Liver (tissue), 9 donors: ENCODE results near the gene NDUFAF2. TPM values are rescaled to one million over a fixed set of nuclear protein-coding genes. Genes with fewer than 3 reads are reported as not detected.

ENCODE experiments used
- DNase-seq: peaks from one replicate; pipeline ENCODE4 v3.0.0-alpha.2; 2017; ENCODE audit warnings: low spot score
- H3K27ac ChIP-seq, 2 donors: one replicate each; pipeline ENCODE4 v1.7.0; 2013; ENCODE audit warnings: inconsistent platforms in 2 of 2, low read length in 2 of 2, control low read depth in 1 of 2, low read depth in 1 of 2, mild to moderate bottlenecking in 1 of 2
- H3K27me3 ChIP-seq, 4 donors: one replicate each; pipeline versions ENCODE4 v1.6.1 to v1.7.0; 2013; ENCODE audit warnings: low read length in 3 of 4, inconsistent platforms in 1 of 4, mild to moderate bottlenecking in 1 of 4, moderate library complexity in 1 of 4; ENCODE audit not compliant: control insufficient read depth in 4 of 4, insufficient read depth in 4 of 4
- H3K36me3 ChIP-seq, 4 donors: one replicate each; pipeline versions ENCODE4 v1.6.1 to v1.7.0; 2013; ENCODE audit warnings: low read length in 3 of 4, mild to moderate bottlenecking in 3 of 4, low read depth in 1 of 4, moderate library complexity in 1 of 4; ENCODE audit not compliant: control insufficient read depth in 4 of 4, insufficient read depth in 3 of 4
- H3K4me1 ChIP-seq, 4 donors: one replicate each; pipeline versions ENCODE4 v1.6.1 to v1.7.0; 2013; ENCODE audit warnings: low read length in 3 of 4, mild to moderate bottlenecking in 3 of 4, moderate library complexity in 1 of 4; ENCODE audit not compliant: control insufficient read depth in 4 of 4, insufficient read depth in 4 of 4
- H3K4me3 ChIP-seq, 3 donors: one replicate each; pipeline versions ENCODE4 v1.6.1 to v1.7.0; 2013; ENCODE audit warnings: low read length in 3 of 3, control low read depth in 1 of 3, low read depth in 1 of 3, mild to moderate bottlenecking in 1 of 3
- H3K9ac ChIP-seq, 2 donors: one replicate each; pipeline ENCODE4 v1.7.0; 2013; ENCODE audit warnings: low read length in 2 of 2, mild to moderate bottlenecking in 2 of 2, moderate library complexity in 2 of 2, control low read depth in 1 of 2, low read depth in 1 of 2
- H3K9me3 ChIP-seq, 4 donors: one replicate each; pipeline versions ENCODE4 v1.6.1 to v1.7.0; 2013; ENCODE audit warnings: low read length in 3 of 4; ENCODE audit not compliant: control insufficient read depth in 4 of 4
- ATF3 ChIP-seq: IDR thresholded peaks from 2 replicates; pipeline ENCODE4 v1.6.1; 2016; ENCODE audit warnings: antibody characterized with exemption
- CTCF ChIP-seq: fragments of 150-350 bp; IDR thresholded peaks from 2 replicates; pipeline ENCODE4 v1.5.1; 2017; ENCODE audit warnings: improper control_type of control experiment, low read depth, low read length; ENCODE audit not compliant: missing input control
- EGR1 ChIP-seq, 2 donors: IDR thresholded peaks; 2 replicates each; pipeline ENCODE4 v1.6.1; 2016 to 2018; ENCODE audit warnings: antibody characterized with exemption in 2 of 2, low read depth in 2 of 2
- FOXA2 ChIP-seq: IDR thresholded peaks from 2 replicates; pipeline ENCODE4 v1.6.1; 2016; ENCODE audit warnings: antibody characterized with exemption
- HNF4A ChIP-seq, 2 donors: conservative IDR thresholded peaks; 2 replicates each; pipeline ENCODE4 v1.6.1; 2016; ENCODE audit warnings: antibody characterized with exemption in 2 of 2, mild to moderate bottlenecking in 2 of 2
- HNF4G ChIP-seq: IDR thresholded peaks from 2 replicates; pipeline ENCODE4 v1.6.1; 2016; ENCODE audit warnings: antibody characterized with exemption
- JUND ChIP-seq, 2 donors: IDR thresholded peaks; 2 replicates each; pipeline ENCODE4 v1.6.1; 2016; ENCODE audit warnings: antibody characterized with exemption in 2 of 2
- RAD21 ChIP-seq, 2 donors: IDR thresholded peaks; 2 replicates each; pipeline ENCODE4 v1.6.1; 2016; ENCODE audit warnings: antibody characterized with exemption in 2 of 2, mild to moderate bottlenecking in 2 of 2
- RXRA ChIP-seq, 2 donors: IDR thresholded peaks; 2 replicates each; pipeline ENCODE4 v1.6.1; 2017 to 2018; ENCODE audit warnings: antibody characterized with exemption in 2 of 2, mild to moderate bottlenecking in 1 of 2
- SP1 ChIP-seq: IDR thresholded peaks from 2 replicates; pipeline ENCODE4 v1.6.1; 2018; ENCODE audit warnings: antibody characterized with exemption, mild to moderate bottlenecking
- TAF1 ChIP-seq: conservative IDR thresholded peaks from 2 replicates; pipeline ENCODE4 v1.6.1; 2016; ENCODE audit warnings: antibody characterized with exemption, mild to moderate bottlenecking
- YY1 ChIP-seq: IDR thresholded peaks from 2 replicates; pipeline ENCODE4 v1.6.1; 2016; ENCODE audit warnings: antibody characterized with exemption, mild to moderate bottlenecking
- ZBTB33 ChIP-seq: IDR thresholded peaks from 2 replicates; pipeline ENCODE4 v1.6.1; 2016; ENCODE audit warnings: antibody characterized with exemption
- WGBS: extraction: QIAGEN DNeasy Blood & Tissue Kit; methylation state at CpG from one replicate; pipeline ENCODE4 v1.1.7; 2013; 5-methylcytosine and 5-hydroxymethylcytosine counted together
- polyA plus RNA-seq, 2 donors: library from polyadenylated mRNA; stranded (reverse) in 1 of 2; unstranded in 1 of 2; fragments of 200-250 nt in 1 of 2; fragments of >200 nt in 1 of 2; fragmentation: Nextera tagmentation in 1 of 2; extraction: Ambion mirVana in 1 of 2; gene quantifications; one replicate each; pipeline versions ENCODE4 v1.2.1 to v1.2.3, GENCODE V29; 2013 to 2015
- total RNA-seq, 2 donors: library from RNA; depleted of rRNA; stranded (reverse); fragments of >200 nt; gene quantifications; one replicate each; pipeline ENCODE4 v1.2.3, GENCODE V29; 2014
- TF ChIP-seq, protein P1 (sequence below): IDR thresholded peaks from 2 replicates; pipeline ENCODE4 v1.6.1; 2016; ENCODE audit warnings: antibody characterized with exemption, mild to moderate bottlenecking
- donor health status: healthy.
- donor health status: healthy.
- donor health status: healthy.
- donor health status: healthy.
- donor health status: healthy.

Gene NDUFAF2
- total and polyA plus RNA-seq, 4 donors, result 4.3 to 21.3 (median 12.5) TPM

DNA sequence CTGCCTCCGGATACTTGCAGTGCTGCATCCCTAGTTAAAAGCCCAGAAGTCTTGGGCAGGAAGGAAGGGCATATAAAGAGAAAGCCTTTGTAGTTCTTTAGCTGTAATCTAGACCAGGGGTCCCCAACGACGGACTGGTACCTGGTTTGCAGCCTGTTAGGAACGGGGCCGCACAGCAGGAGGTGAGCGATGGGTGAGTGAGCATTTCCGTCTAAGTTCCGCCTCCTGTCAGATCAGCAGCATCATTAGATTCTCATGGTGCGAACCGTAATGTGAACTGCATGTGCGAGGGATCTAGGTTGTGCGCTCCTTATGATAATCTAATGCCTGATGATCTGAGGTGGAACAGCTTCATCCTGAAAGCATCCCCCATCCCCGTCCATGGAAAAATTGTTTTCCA, 218.9 kb downstream of the NDUFAF2 start:
- Histone ChIP-seq H3K27ac (no peak overlapping the region), H3K9me3 (no peaks in the 10 kb centered on the region), H3K27me3 (no peaks in the 10 kb centered on the region), H3K9ac (no peak overlapping the region), H3K36me3 (peaks cover 0 to 10% (median 2%) of the 10 kb centered on the region in 4 donors), H3K4me3 (no peak overlapping the region), H3K4me1 (peaks cover 6 to 20% (median 11%) of the 10 kb centered on the region in 4 donors)
- TF ChIP-seq CTCF (no peak), JUND (IDR thresholded peaks at IDR 0.05) (no peak), HNF4A (conservative IDR thresholded peaks at IDR 0.05) (no peak), RXRA (IDR thresholded peaks at IDR 0.05) (no peak), ATF3 (no peak), YY1 (no peak), RAD21 (IDR thresholded peaks at IDR 0.05) (no peak), ZBTB33 (no peak), FOXA2 (no peak), TAF1 (no peak), EGR1 (IDR thresholded peaks at IDR 0.05; ENCODE audit: low read depth in 2 of 2) (no peak), SP1 (no peak)
- TF ChIP-seq, protein P1, sequence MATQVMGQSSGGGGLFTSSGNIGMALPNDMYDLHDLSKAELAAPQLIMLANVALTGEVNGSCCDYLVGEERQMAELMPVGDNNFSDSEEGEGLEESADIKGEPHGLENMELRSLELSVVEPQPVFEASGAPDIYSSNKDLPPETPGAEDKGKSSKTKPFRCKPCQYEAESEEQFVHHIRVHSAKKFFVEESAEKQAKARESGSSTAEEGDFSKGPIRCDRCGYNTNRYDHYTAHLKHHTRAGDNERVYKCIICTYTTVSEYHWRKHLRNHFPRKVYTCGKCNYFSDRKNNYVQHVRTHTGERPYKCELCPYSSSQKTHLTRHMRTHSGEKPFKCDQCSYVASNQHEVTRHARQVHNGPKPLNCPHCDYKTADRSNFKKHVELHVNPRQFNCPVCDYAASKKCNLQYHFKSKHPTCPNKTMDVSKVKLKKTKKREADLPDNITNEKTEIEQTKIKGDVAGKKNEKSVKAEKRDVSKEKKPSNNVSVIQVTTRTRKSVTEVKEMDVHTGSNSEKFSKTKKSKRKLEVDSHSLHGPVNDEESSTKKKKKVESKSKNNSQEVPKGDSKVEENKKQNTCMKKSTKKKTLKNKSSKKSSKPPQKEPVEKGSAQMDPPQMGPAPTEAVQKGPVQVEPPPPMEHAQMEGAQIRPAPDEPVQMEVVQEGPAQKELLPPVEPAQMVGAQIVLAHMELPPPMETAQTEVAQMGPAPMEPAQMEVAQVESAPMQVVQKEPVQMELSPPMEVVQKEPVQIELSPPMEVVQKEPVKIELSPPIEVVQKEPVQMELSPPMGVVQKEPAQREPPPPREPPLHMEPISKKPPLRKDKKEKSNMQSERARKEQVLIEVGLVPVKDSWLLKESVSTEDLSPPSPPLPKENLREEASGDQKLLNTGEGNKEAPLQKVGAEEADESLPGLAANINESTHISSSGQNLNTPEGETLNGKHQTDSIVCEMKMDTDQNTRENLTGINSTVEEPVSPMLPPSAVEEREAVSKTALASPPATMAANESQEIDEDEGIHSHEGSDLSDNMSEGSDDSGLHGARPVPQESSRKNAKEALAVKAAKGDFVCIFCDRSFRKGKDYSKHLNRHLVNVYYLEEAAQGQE, result no peak
- no peak for DNase-seq
- WGBS, result 96% methylated on average over 13 of the region's 13 CpGs

DNA sequence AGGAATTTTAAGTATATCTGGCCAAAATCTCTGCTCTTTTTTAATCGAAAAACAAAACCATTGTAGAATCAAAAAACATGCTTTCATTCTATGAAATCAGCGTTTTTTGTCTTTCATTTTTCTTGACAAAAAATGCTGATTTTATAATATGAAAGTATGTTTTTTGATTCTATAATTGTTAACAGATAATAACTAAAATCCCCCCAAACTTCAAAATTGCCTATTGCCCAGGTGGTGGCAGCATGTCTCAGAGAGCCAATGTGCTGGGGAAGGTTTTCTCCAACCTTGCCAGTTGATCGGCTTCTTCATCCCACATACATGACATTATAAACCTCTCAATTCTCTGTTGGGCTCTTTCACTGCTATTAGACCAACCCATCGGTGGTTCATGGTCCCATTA, 222.4 kb downstream of the NDUFAF2 start:
- TF ChIP-seq RXRA (IDR thresholded peaks at IDR 0.05) (no peak), CTCF (peak; percentile 18), FOXA2 (no peak), YY1 (no peak), RAD21 (IDR thresholded peaks at IDR 0.05) (peak; percentile 66 to 69), HNF4G (no peak)
- DNase-seq, result no peak

More for the DNA sequence above, 222.4 kb downstream of the NDUFAF2 start:
- Histone ChIP-seq H3K4me3 (no peak overlapping the region), H3K4me1 (peaks cover 6 to 14% (median 8%) of the 10 kb centered on the region in 4 donors), H3K9ac (no peak overlapping the region), H3K36me3 (no peaks in the 10 kb centered on the region), H3K27ac (no peak overlapping the region), H3K27me3 (no peaks in the 10 kb centered on the region), H3K9me3 (no peaks in the 10 kb centered on the region)
- 70% methylated on average over 4 of the region's 4 CpGs for WGBS
